Mucosa of descending colon (tissue), 3 donors: ENCODE results near the gene KRTAP10-9. TPM values are rescaled to one million over a fixed set of nuclear protein-coding genes. Genes with fewer than 3 reads are reported as not detected.

Experiments
- ATAC-seq: fragments of 200-7000 bp; cut with Tn5 transposase; one replicate; pipeline ENCODE4 v1.9.1; 2020; ENCODE audit warnings: mild to moderate bottlenecking, moderate library complexity
- DNase-seq, 3 donors: peaks; one replicate each; pipeline ENCODE4 v3.0.0-alpha.2; 2020
- H3K36me3 ChIP-seq: fragments of 200-600 bp; one replicate; pipeline ENCODE4 v1.8.0; 2021; ENCODE audit warnings: low read depth, mild to moderate bottlenecking
- H3K4me1 ChIP-seq: fragments of 200-600 bp; one replicate; pipeline ENCODE4 v1.8.0; 2021; ENCODE audit warnings: low read depth, mild to moderate bottlenecking
- H3K4me3 ChIP-seq: fragments of 200-600 bp; one replicate; pipeline ENCODE4 v1.8.0; 2021; ENCODE audit warnings: mild to moderate bottlenecking
- H3K9me3 ChIP-seq: fragments of 200-600 bp; one replicate; pipeline ENCODE4 v1.8.0; 2021; ENCODE audit warnings: mild to moderate bottlenecking
- CTCF ChIP-seq: fragments of 200-600 bp; IDR thresholded peaks from one replicate; pipeline ENCODE4 v1.8.0; 2022; ENCODE audit warnings: antibody characterized with exemption, mild to moderate bottlenecking
- intact Hi-C, 2 donors: fragments of 100-400 bp; cut with DNase I in 1 of 2; cut with micrococcal nuclease in 1 of 2; formaldehyde crosslinking; loops; one replicate each; pipeline versions ENCODE4 v1.11.0 to v1.11.1; 2022; cut with DNase I, micrococcal nuclease
- total RNA-seq, 3 donors: library from RNA; stranded (reverse); fragmentation: NEBNext Ultra II Directional in 2 of 3; extraction: Animal tissue kit (Norgen Biotek cat#: 25700) in 2 of 3; gene quantifications; one replicate each; pipeline versions ENCODE4 v1.2.1 to v1.2.4, GENCODE V29; 2021 to 2023
- donor health status: DM: no; HTN: no; CAD: no; lungs with moderate emphysema.
- donor health status: DM: no; HTN: no; CAD: no.
- donor health status: DM: no; HTN: yes; CAD: no.

The KRTAP10-9 gene
- total RNA-seq, 3 donors from 2014 or later = not detected

DNA sequence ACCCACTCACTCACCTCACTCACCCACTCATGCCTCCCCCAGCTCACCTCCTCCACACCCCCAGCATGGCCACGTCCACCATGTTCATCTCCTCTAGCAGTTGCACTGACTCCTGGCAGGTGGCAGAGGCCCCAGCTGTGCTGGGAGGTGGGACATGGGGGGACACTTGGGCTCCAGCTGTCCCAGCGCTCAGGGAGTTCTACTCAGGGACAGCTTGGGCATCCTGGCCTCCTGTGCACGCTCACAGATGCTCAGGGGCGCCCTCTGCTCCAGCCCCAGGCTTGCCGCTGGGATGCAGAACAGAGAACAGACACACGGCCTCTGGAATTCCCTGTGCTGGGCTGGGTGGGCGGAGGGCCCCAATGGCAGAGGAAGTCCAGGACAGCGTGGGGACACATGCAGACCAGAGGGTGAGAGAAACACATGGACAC, 9.8 kb upstream of the KRTAP10-9 start:
- peaks cover 5% of the 10 kb centered on the region for H3K9me3 ChIP-seq
- ATAC-seq (no peak), DNase-seq (peak in 1 of 3 donors; percentile 30)
- TF ChIP-seq CTCF = no peak
- no peaks in the 10 kb centered on the region for H3K36me3 ChIP-seq
- intact Hi-C loops = no loop called here
- peaks cover 4% of the 10 kb centered on the region for H3K4me1 ChIP-seq
- no peak overlapping the region for H3K4me3 ChIP-seq

DNA sequence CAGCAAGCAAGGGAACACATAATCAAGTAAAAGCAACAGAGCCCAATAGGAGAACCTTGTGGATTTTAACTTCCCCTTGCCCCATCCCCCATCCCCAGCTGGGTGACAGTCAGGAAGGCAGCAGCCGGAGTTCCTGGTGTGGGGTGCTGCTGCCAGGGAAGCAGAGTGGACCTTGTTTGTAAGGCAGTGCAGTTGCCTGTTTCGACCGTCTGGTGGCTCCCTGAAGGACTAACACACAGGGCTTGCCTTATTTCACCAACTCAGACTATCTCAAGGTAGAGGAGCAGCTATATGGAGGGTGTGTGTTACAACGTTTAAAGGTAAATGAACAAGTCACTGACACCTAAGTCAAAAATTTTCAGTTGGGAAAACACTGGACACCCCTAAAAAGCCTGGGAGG, 8.4 kb upstream of the KRTAP10-9 start:
- Histone ChIP-seq H3K36me3 (no peaks in the 10 kb centered on the region), H3K9me3 (peaks cover 11% of the 10 kb centered on the region), H3K4me1 (peaks cover 4% of the 10 kb centered on the region), H3K4me3 (no peak overlapping the region)
- peak; percentile 76 for ATAC-seq
- TF ChIP-seq CTCF = peak; percentile 10
- intact Hi-C loops = no loop called here
- DNase-seq = peak in 2 of 3 donors; percentile 41 to 44

DNA sequence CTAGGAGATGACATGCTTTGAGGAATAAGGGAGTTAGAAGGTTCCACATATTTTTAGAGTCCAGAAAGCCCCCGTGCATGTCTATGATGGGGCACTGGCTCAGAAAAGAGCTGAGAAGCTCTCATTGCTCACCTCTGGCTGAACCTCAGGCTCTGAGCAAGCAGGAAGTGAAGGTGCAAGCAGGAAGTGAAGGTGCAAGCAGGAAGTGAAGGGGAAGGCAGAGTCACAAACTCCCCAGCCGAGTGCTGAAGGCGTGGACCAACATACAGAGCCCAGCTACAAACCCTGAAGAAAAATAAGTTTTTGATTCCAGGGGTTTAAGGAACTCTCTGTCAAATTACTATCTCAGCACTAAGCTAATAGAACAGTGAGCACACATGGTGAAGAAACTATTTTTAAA, 8.0 kb upstream of the KRTAP10-9 start:
- TF ChIP-seq CTCF = no peak
- intact Hi-C loops = no loop called here
- Histone ChIP-seq H3K36me3 (no peaks in the 10 kb centered on the region), H3K4me1 (peaks cover 4% of the 10 kb centered on the region), H3K9me3 (peaks cover 14% of the 10 kb centered on the region), H3K4me3 (no peak overlapping the region)
- peak; percentile 93 for ATAC-seq
- DNase-seq = peak in 1 of 3 donors; percentile 31

- H3K4me3 ChIP-seq = no peak overlapping the region
- H3K9me3 ChIP-seq = peaks cover 19% of the 10 kb centered on the region
- ATAC-seq = no peak
- no peak for TF ChIP-seq CTCF
- intact Hi-C loops = no loop called here
- peaks cover 4% of the 10 kb centered on the region for H3K4me1 ChIP-seq
- DNase-seq = no peak
- no peaks in the 10 kb centered on the region for H3K36me3 ChIP-seq
Measured at GRCh38 chr21:44619886-44620285, 7.0 kb upstream of the KRTAP10-9 start.

GRCh38 chr21:44623575-44623974, 3.3 kb upstream of the KRTAP10-9 start:
- Histone ChIP-seq H3K4me3 (no peak overlapping the region), H3K9me3 (peaks cover 19% of the 10 kb centered on the region), H3K4me1 (peaks cover 4% of the 10 kb centered on the region), H3K36me3 (no peaks in the 10 kb centered on the region)
- ATAC-seq = no peak
- DNase-seq = no peak
- intact Hi-C loops = no loop called here
- no peak for TF ChIP-seq CTCF

DNA sequence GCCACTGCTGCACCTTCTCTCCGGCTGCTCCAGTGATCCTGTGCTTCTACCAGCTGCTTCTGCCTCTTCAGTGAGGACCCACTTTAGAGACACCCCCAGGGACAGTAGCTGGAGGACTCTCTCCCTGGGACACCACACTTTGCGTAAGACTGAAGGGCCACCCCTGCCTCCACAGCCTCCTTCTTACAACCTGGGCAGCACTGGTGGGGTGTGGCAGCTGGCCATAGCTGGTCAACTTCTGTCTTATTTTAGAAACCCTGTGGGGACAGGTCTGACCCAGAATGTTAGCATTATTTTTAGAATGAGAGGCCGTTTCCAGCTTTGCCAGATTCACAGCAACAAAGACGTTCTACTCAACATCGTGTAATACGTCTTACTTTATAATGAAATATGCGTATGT, 1.1 kb upstream of the KRTAP10-9 start:
- ATAC-seq (no peak), DNase-seq (no peak)
- intact Hi-C loops = no loop called here
- Histone ChIP-seq H3K4me1 (no peaks in the 10 kb centered on the region), H3K4me3 (no peak overlapping the region), H3K9me3 (peaks cover 14% of the 10 kb centered on the region), H3K36me3 (no peaks in the 10 kb centered on the region)
- TF ChIP-seq CTCF = no peak
